Activated T-helper 2 cell treated with anti-CD3 and anti-CD28 coated beads, Interferon-gamma antibody, Interleukin-2, Interleukin-4, amounts not matched to agents 10 μg/mL and 5 μg/mL and 100 μg/mL, durations not matched to agents 14 hours and 24 hours and 36 hours (primary cell): Measurements from ENCODE around the gene ADGRL3. TPM values are rescaled to one million over a fixed set of nuclear protein-coding genes. Genes with fewer than 3 reads are reported as not detected.
"Not testable (repeated sequence)": the region's sequence is repeated elsewhere in the genome, so short reads cannot be mapped to it uniquely, and the experiment has no call there.

Source experiments
- DNase-seq: peaks from one replicate; pipeline ENCODE4 v3.0.0; 2021; ENCODE audit warnings: low spot score
- H3K27ac Mint-ChIP-seq: one replicate; pipeline ENCODE4 v1.8.0; 2021; ENCODE audit warnings: mixed read lengths
- H3K27me3 Mint-ChIP-seq: one replicate; pipeline ENCODE4 v1.8.0; 2021; ENCODE audit warnings: low read depth, mixed read lengths
- H3K36me3 Mint-ChIP-seq: one replicate; pipeline ENCODE4 v1.8.0; 2021; ENCODE audit warnings: low read depth, mixed read lengths
- H3K4me1 Mint-ChIP-seq: one replicate; pipeline ENCODE4 v1.8.0; 2021; ENCODE audit warnings: low read depth, mixed read lengths
- H3K4me3 Mint-ChIP-seq: one replicate; pipeline ENCODE4 v1.8.0; 2021; ENCODE audit warnings: low read depth, mild to moderate bottlenecking, moderate library complexity, mixed read lengths
- H3K9me3 Mint-ChIP-seq: one replicate; pipeline ENCODE4 v1.8.0; 2021; ENCODE audit warnings: mixed read lengths
- intact Hi-C: fragments of 100-400 bp; cut with micrococcal nuclease; formaldehyde crosslinking; loops from one replicate; pipeline ENCODE4 v1.15.1; 2023
- total RNA-seq: library from RNA; stranded (reverse); gene quantifications from 2 replicates; pipeline ENCODE4 v1.2.3, GENCODE V29; 2022

ADGRL3 gene
- total RNA-seq, 1 donor from 2014 or later = not detected

- intact Hi-C loops = no loop called here
- Mint-ChIP-seq H3K36me3 (no peaks in the 10 kb centered on the region), H3K27me3 (no peaks in the 10 kb centered on the region), H3K4me1 (no peaks in the 10 kb centered on the region), H3K27ac (no peak overlapping the region), H3K9me3 (peaks cover 27% of the 10 kb centered on the region), H3K4me3 (no peak overlapping the region)
- no peak for DNase-seq
Measured at GRCh38 chr4:61760820-61761219, 560.7 kb downstream of the ADGRL3 start.

GRCh38 chr4:61762722-61763627, 562.8 kb downstream of the ADGRL3 start:
- no peak overlapping the region for H3K27ac Mint-ChIP-seq
- H3K4me1 Mint-ChIP-seq = no peaks in the 10 kb centered on the region
- no peak overlapping the region for H3K4me3 Mint-ChIP-seq
- H3K36me3 Mint-ChIP-seq = no peaks in the 10 kb centered on the region
- H3K9me3 Mint-ChIP-seq = peaks cover 45% of the 10 kb centered on the region
- intact Hi-C loops = no loop called here
- no peaks in the 10 kb centered on the region for H3K27me3 Mint-ChIP-seq
- DNase-seq = no peak

GRCh38 chr4:61763682-61764081, 563.6 kb downstream of the ADGRL3 start:
- H3K36me3 Mint-ChIP-seq = no peaks in the 10 kb centered on the region
- H3K27ac Mint-ChIP-seq = no peak overlapping the region

GRCh38 chr4:61764090-61764489, 564.0 kb downstream of the ADGRL3 start:
- peaks cover 43% of the 10 kb centered on the region for H3K9me3 Mint-ChIP-seq
- DNase-seq, H3K27me3 Mint-ChIP-seq, intact Hi-C loops, H3K36me3 Mint-ChIP-seq, H3K4me1 Mint-ChIP-seq, H3K4me3 Mint-ChIP-seq, H3K27ac Mint-ChIP-seq: not testable (repeated sequence)

More at GRCh38 chr4:61763682-61764081, 563.6 kb downstream of the ADGRL3 start:
- H3K4me3 Mint-ChIP-seq = no peak overlapping the region
- no peaks in the 10 kb centered on the region for H3K4me1 Mint-ChIP-seq
- no peaks in the 10 kb centered on the region for H3K27me3 Mint-ChIP-seq
- intact Hi-C loops = no loop called here
- H3K9me3 Mint-ChIP-seq = peaks cover 47% of the 10 kb centered on the region
- no peak for DNase-seq

- H3K4me3 Mint-ChIP-seq, H3K27me3 Mint-ChIP-seq, H3K36me3 Mint-ChIP-seq, DNase-seq, H3K4me1 Mint-ChIP-seq, intact Hi-C loops, H3K27ac Mint-ChIP-seq: not testable (repeated sequence)
- H3K9me3 Mint-ChIP-seq = peaks cover 38% of the 10 kb centered on the region
Measured at GRCh38 chr4:61769444-61770167, 569.5 kb downstream of the ADGRL3 start.

- Mint-ChIP-seq H3K9me3 (peaks cover 38% of the 10 kb centered on the region), H3K27ac (no peak overlapping the region)
Measured at GRCh38 chr4:61770456-61770855, 570.3 kb downstream of the ADGRL3 start.

GRCh38 chr4:61771056-61771455, 570.9 kb downstream of the ADGRL3 start:
- Mint-ChIP-seq H3K36me3 (no peaks in the 10 kb centered on the region), H3K4me1 (no peaks in the 10 kb centered on the region), H3K9me3 (peaks cover 32% of the 10 kb centered on the region), H3K4me3 (no peak overlapping the region), H3K27ac (no peak overlapping the region), H3K27me3 (no peaks in the 10 kb centered on the region)
- no peak for DNase-seq
- intact Hi-C loops = no loop called here

More at GRCh38 chr4:61770456-61770855, 570.3 kb downstream of the ADGRL3 start:
- DNase-seq = no peak
- H3K4me1 Mint-ChIP-seq = no peaks in the 10 kb centered on the region
- H3K36me3 Mint-ChIP-seq = no peaks in the 10 kb centered on the region
- H3K27me3 Mint-ChIP-seq = no peaks in the 10 kb centered on the region
- H3K4me3 Mint-ChIP-seq = no peak overlapping the region
- intact Hi-C loops = no loop called here

GRCh38 chr4:61772126-61772525, 572.0 kb downstream of the ADGRL3 start:
- H3K4me1 Mint-ChIP-seq = no peaks in the 10 kb centered on the region
- no peak overlapping the region for H3K27ac Mint-ChIP-seq
- intact Hi-C loops = no loop called here
- H3K4me3 Mint-ChIP-seq = no peak overlapping the region
- H3K27me3 Mint-ChIP-seq = no peaks in the 10 kb centered on the region
- H3K9me3 Mint-ChIP-seq = peaks cover 23% of the 10 kb centered on the region
- DNase-seq = no peak
- no peaks in the 10 kb centered on the region for H3K36me3 Mint-ChIP-seq

GRCh38 chr4:61773655-61774245, 573.6 kb downstream of the ADGRL3 start:
- H3K9me3 Mint-ChIP-seq = peaks cover 10% of the 10 kb centered on the region
- no peaks in the 10 kb centered on the region for H3K36me3 Mint-ChIP-seq
- no peak overlapping the region for H3K27ac Mint-ChIP-seq
- H3K4me3 Mint-ChIP-seq = no peak overlapping the region
- no peaks in the 10 kb centered on the region for H3K27me3 Mint-ChIP-seq
- intact Hi-C loops = no loop called here
- no peaks in the 10 kb centered on the region for H3K4me1 Mint-ChIP-seq
- DNase-seq = no peak

- H3K4me3 Mint-ChIP-seq = no peak overlapping the region
- H3K27me3 Mint-ChIP-seq = no peaks in the 10 kb centered on the region
- H3K36me3 Mint-ChIP-seq = no peaks in the 10 kb centered on the region
- H3K4me1 Mint-ChIP-seq = peaks cover 2% of the 10 kb centered on the region
- H3K9me3 Mint-ChIP-seq = no peaks in the 10 kb centered on the region
- intact Hi-C loops = no loop called here
- no peak for DNase-seq
- H3K27ac Mint-ChIP-seq = no peak overlapping the region
Measured at GRCh38 chr4:61782133-61782532, 582.0 kb downstream of the ADGRL3 start.

GRCh38 chr4:61783050-61783449, 582.9 kb downstream of the ADGRL3 start:
- Mint-ChIP-seq H3K4me3 (no peak overlapping the region), H3K4me1 (peaks cover 2% of the 10 kb centered on the region), H3K9me3 (peaks cover under 1% of the 10 kb centered on the region), H3K27me3 (no peaks in the 10 kb centered on the region), H3K27ac (no peak overlapping the region), H3K36me3 (no peaks in the 10 kb centered on the region)
- intact Hi-C loops = no loop called here
- DNase-seq = no peak

GRCh38 chr4:61785761-61786160, 585.6 kb downstream of the ADGRL3 start:
- H3K27me3 Mint-ChIP-seq = no peaks in the 10 kb centered on the region
- DNase-seq = no peak
- intact Hi-C loops = no loop called here
- H3K27ac Mint-ChIP-seq = no peak overlapping the region
- no peaks in the 10 kb centered on the region for H3K36me3 Mint-ChIP-seq
- H3K4me1 Mint-ChIP-seq = peaks cover 2% of the 10 kb centered on the region
- H3K9me3 Mint-ChIP-seq = peaks cover 7% of the 10 kb centered on the region
- no peak overlapping the region for H3K4me3 Mint-ChIP-seq

GRCh38 chr4:61786211-61786610, 586.1 kb downstream of the ADGRL3 start:
- Mint-ChIP-seq H3K36me3 (no peaks in the 10 kb centered on the region), H3K27me3 (no peaks in the 10 kb centered on the region), H3K27ac (no peak overlapping the region), H3K4me1 (peaks cover 2% of the 10 kb centered on the region), H3K4me3 (no peak overlapping the region), H3K9me3 (peaks cover 7% of the 10 kb centered on the region)
- intact Hi-C loops = no loop called here
- DNase-seq = no peak
